H1 (cell line): Measurements from ENCODE around the gene LGR4. TPM values are rescaled to one million over a fixed set of nuclear protein-coding genes. Genes with fewer than 3 reads are reported as not detected.

Experiments
- CTCF ChIA-PET: fragments of 300-600 bp; sonication (Branson Sonifier 250); formaldehyde crosslinking; loops from one replicate; lab custom pipeline; 2021; ENCODE audit not compliant: partially characterized antibody; lab: Charles Lee
- POLR2A ChIA-PET: fragments of 300-600 bp; sonication (Branson Sonifier 250); formaldehyde crosslinking; loops from one replicate; lab custom pipeline; 2021; ENCODE audit warnings: inconsistent platforms; ENCODE audit not compliant: partially characterized antibody; lab: Charles Lee
- DNase-seq, 2 experiments: peaks; one replicate each; pipeline versions ENCODE4 v3.0.0 to v3.0.0-alpha.2; 2010 to 2022; ENCODE audit warnings: low spot score in 2 of 2, low read depth in 1 of 2, mixed read lengths in 1 of 2
- FAIRE-seq: peaks from 2 replicates; lab custom pipeline; 2011; peaks lifted over from hg19 to GRCh38; lab: Jason Lieb, UNC
- H2AFZ ChIP-seq: 2 replicates; pipeline ENCODE4 v1.8.1; 2012; ENCODE audit warnings: low read length, inconsistent platforms
- H2AK5ac ChIP-seq: 2 replicates; pipeline ENCODE4 v1.6.1; 2013; ENCODE audit warnings: low read depth, low read length
- H2BK120ac ChIP-seq: replicated peaks from 2 replicates; pipeline ENCODE3; 2013; ENCODE audit warnings: low read depth, low read length, inconsistent platforms
- H2BK12ac ChIP-seq: 2 replicates; pipeline ENCODE4 v1.6.1; 2013; ENCODE audit warnings: low read depth, low read length
- H2BK15ac ChIP-seq: 2 replicates; pipeline ENCODE4 v1.6.1; 2013; ENCODE audit warnings: low read length
- H2BK20ac ChIP-seq: 2 replicates; pipeline ENCODE4 v1.6.1; 2013; ENCODE audit warnings: low read length
- H2BK5ac ChIP-seq: 2 replicates; pipeline ENCODE4 v1.6.1; 2013; ENCODE audit warnings: low read depth, low read length
- H3K14ac ChIP-seq: 2 replicates; pipeline ENCODE4 v1.6.1; 2013; ENCODE audit warnings: inconsistent platforms; ENCODE audit not compliant: insufficient read length
- H3K18ac ChIP-seq: 2 replicates; pipeline ENCODE4 v1.6.1; 2013; ENCODE audit warnings: low read length; ENCODE audit errors: extremely low read depth
- H3K23ac ChIP-seq: 2 replicates; pipeline ENCODE4 v1.6.1; 2013; ENCODE audit warnings: inconsistent platforms; ENCODE audit not compliant: insufficient read length
- H3K23me2 ChIP-seq: 2 replicates; pipeline ENCODE4 v1.6.1; 2013; ENCODE audit warnings: low read depth, low read length
- H3K27ac ChIP-seq: 2 replicates; pipeline ENCODE4 v1.6.1; 2011; ENCODE audit warnings: low read depth, low read length, inconsistent platforms
- H3K27me3 ChIP-seq, 4 experiments: replicated peaks in 1 of 4; 1 replicate in 1 of 4; 2 replicates in 3 of 4; pipeline versions ENCODE4 v1.6.1 to v1.8.1; 2011 to 2013; ENCODE audit warnings: low read length in 3 of 4, mild to moderate bottlenecking in 3 of 4, inconsistent platforms in 2 of 4, mixed read lengths in 2 of 4, moderate library complexity in 1 of 4; ENCODE audit not compliant: control insufficient read depth in 3 of 4, insufficient read depth in 3 of 4; ENCODE audit errors: extremely low read depth in 1 of 4
- H3K36me3 ChIP-seq, 4 experiments: 2 replicates each; pipeline versions ENCODE4 v1.6.1 to v1.8.1; 2011 to 2013; ENCODE audit warnings: mild to moderate bottlenecking in 4 of 4, low read length in 3 of 4, moderate library complexity in 2 of 4, control low read depth in 1 of 4, inconsistent platforms in 1 of 4; ENCODE audit not compliant: insufficient read depth in 4 of 4, control insufficient read depth in 2 of 4
- H3K4ac ChIP-seq: replicated peaks from 2 replicates; pipeline ENCODE3; 2013; ENCODE audit warnings: low read length, low read depth, mixed read lengths, inconsistent platforms; ENCODE audit not compliant: insufficient read length
- H3K4me1 ChIP-seq, 4 experiments: replicated peaks in 1 of 4; 1 replicate in 1 of 4; 2 replicates in 3 of 4; pipeline versions ENCODE4 v1.6.1 to v1.8.1; 2011 to 2013; ENCODE audit warnings: low read length in 3 of 4, inconsistent platforms in 2 of 4, mixed read lengths in 1 of 4; ENCODE audit not compliant: insufficient read depth in 4 of 4, control insufficient read depth in 3 of 4
- H3K4me2 ChIP-seq, 2 experiments: 2 replicates each; pipeline versions ENCODE4 v1.6.1 to v1.8.1; 2011 to 2013; ENCODE audit warnings: low read depth in 2 of 2, low read length in 2 of 2, control low read depth in 1 of 2, inconsistent platforms in 1 of 2, mild to moderate bottlenecking in 1 of 2; ENCODE audit not compliant: insufficient read depth in 1 of 2
- H3K4me3 ChIP-seq, 4 experiments: fragments of 200-600, 300-600 bp in 1 of 4; sonication (generic), shearing (Covaris generic), sonication (Bioruptor Twin) in 1 of 4; 2 replicates each; pipeline versions ENCODE4 v1.5.1 to v1.8.1; 2011 to 2016; ENCODE audit warnings: low read length in 4 of 4, low read depth in 3 of 4, control low read depth in 2 of 4, inconsistent platforms in 2 of 4, mild to moderate bottlenecking in 2 of 4, mixed read lengths in 1 of 4, moderate library complexity in 1 of 4; ENCODE audit not compliant: insufficient read depth in 2 of 4; ENCODE audit errors: extremely low read depth in 1 of 4
- H3K56ac ChIP-seq: replicated peaks from 2 replicates; pipeline ENCODE3; 2013; ENCODE audit warnings: low read depth, mild to moderate bottlenecking, mixed read lengths, low read length, inconsistent platforms; ENCODE audit not compliant: insufficient read length
- H3K79me1 ChIP-seq: 2 replicates; pipeline ENCODE4 v1.6.1; 2013; ENCODE audit warnings: low read depth, low read length, control low read depth
- H3K79me2 ChIP-seq, 2 experiments: 2 replicates each; pipeline versions ENCODE4 v1.6.1 to v1.8.1; 2012 to 2013; ENCODE audit warnings: low read length in 2 of 2, mild to moderate bottlenecking in 2 of 2, inconsistent platforms in 1 of 2; ENCODE audit not compliant: insufficient read depth in 2 of 2, control insufficient read depth in 1 of 2
- H3K9ac ChIP-seq, 4 experiments: replicated peaks in 1 of 4; 1 replicate in 1 of 4; 2 replicates in 3 of 4; pipeline versions ENCODE4 v1.6.1 to v1.8.1; 2011 to 2013; ENCODE audit warnings: low read depth in 3 of 4, low read length in 3 of 4, control low read depth in 2 of 4, mild to moderate bottlenecking in 2 of 4, moderate library complexity in 2 of 4, inconsistent platforms in 1 of 4; ENCODE audit errors: extremely low read depth in 1 of 4
- H3K9me3 ChIP-seq, 2 experiments: 2 replicates each; pipeline versions ENCODE4 v1.6.1 to v1.8.1; 2012 to 2013; ENCODE audit warnings: mild to moderate bottlenecking in 2 of 2, moderate library complexity in 2 of 2, control low read depth in 1 of 2, inconsistent platforms in 1 of 2, low read depth in 1 of 2, low read length in 1 of 2, mixed read lengths in 1 of 2; ENCODE audit not compliant: insufficient read depth in 2 of 2
- H4K20me1 ChIP-seq, 2 experiments: replicated peaks in 1 of 2; 2 replicates each; pipeline versions ENCODE3 to v1.8.1; 2011 to 2013; ENCODE audit warnings: inconsistent platforms in 2 of 2, low read length in 2 of 2, mild to moderate bottlenecking in 1 of 2; ENCODE audit not compliant: insufficient read depth in 2 of 2, control insufficient read depth in 1 of 2
- H4K5ac ChIP-seq: 2 replicates; pipeline ENCODE4 v1.6.1; 2013; ENCODE audit warnings: low read length, low read depth, mixed read lengths, inconsistent platforms; ENCODE audit not compliant: insufficient read length
- H4K8ac ChIP-seq: 2 replicates; pipeline ENCODE4 v1.8.0; 2013; ENCODE audit warnings: mild to moderate bottlenecking, moderate library complexity, low read length, inconsistent platforms; ENCODE audit not compliant: insufficient read depth; ENCODE audit errors: extremely low read depth
- H4K91ac ChIP-seq: replicated peaks from 2 replicates; pipeline ENCODE3; 2013; ENCODE audit warnings: low read length, mixed read lengths, inconsistent platforms; ENCODE audit not compliant: insufficient read length
- BRCA1 ChIP-seq: IDR thresholded peaks from 2 replicates; pipeline ENCODE4 v1.6.1; 2012; ENCODE audit warnings: low read depth, low read length, improper control_type of control experiment
- CBX8 ChIP-seq: fragments of 300-800, 300-1000 bp; sonication (generic); IDR thresholded peaks from 2 replicates; pipeline ENCODE4 v1.7.1; 2016; ENCODE audit warnings: low read depth, low read length, borderline replicate concordance
- CTBP2 ChIP-seq: IDR thresholded peaks from 2 replicates; pipeline ENCODE4 v1.7.0; 2011; ENCODE audit warnings: borderline replicate concordance, mild to moderate bottlenecking, moderate library complexity, mixed read lengths, low read length; ENCODE audit not compliant: insufficient read depth, insufficient read length
- EGR1 ChIP-seq: IDR thresholded peaks from 2 replicates; pipeline ENCODE4 v1.6.1; 2011; ENCODE audit warnings: low read depth, low read length, borderline replicate concordance
- MAFK ChIP-seq: IDR thresholded peaks from 2 replicates; pipeline ENCODE4 v1.6.1; 2012; ENCODE audit warnings: low read depth, mild to moderate bottlenecking, improper control_type of control experiment, low read length
- RAD21 ChIP-seq, 2 experiments: IDR thresholded peaks in 1 of 2; conservative IDR thresholded peaks in 1 of 2; 2 replicates each; pipeline ENCODE4 v1.6.1; 2011; ENCODE audit warnings: low read depth in 2 of 2, low read length in 2 of 2, improper control_type of control experiment in 1 of 2, inconsistent platforms in 1 of 2, mild to moderate bottlenecking in 1 of 2, moderate library complexity in 1 of 2
- RFX5 ChIP-seq: IDR thresholded peaks from 2 replicates; pipeline ENCODE4 v1.6.1; 2011; ENCODE audit warnings: low read depth, low read length, improper control_type of control experiment, borderline replicate concordance
- SP1 ChIP-seq: IDR thresholded peaks from 2 replicates; pipeline ENCODE4 v1.6.1; 2011; ENCODE audit warnings: low read depth, low read length
- SRF ChIP-seq: IDR thresholded peaks from 2 replicates; pipeline ENCODE4 v1.6.1; 2011; ENCODE audit warnings: mild to moderate bottlenecking, low read depth, low read length, moderate library complexity
- TEAD4 ChIP-seq: IDR thresholded peaks from 2 replicates; pipeline ENCODE4 v1.6.1; 2012; ENCODE audit warnings: low read depth, low read length, inconsistent platforms, mixed read lengths
- ZNF274 ChIP-seq: IDR thresholded peaks from 2 replicates; pipeline ENCODE4 v1.7.0; 2012; ENCODE audit warnings: low read length, borderline replicate concordance; ENCODE audit errors: extremely low read depth
- WGBS, 2 experiments: shearing (Covaris generic) in 1 of 2; methylation state at CpG; one replicate each; pipeline versions ENCODE4 v1.1.6 to v1.1.7; 2013 to 2015; ENCODE audit warnings: low lambda C conversion rate in 2 of 2, mixed read lengths in 2 of 2, inconsistent platforms in 1 of 2, low coverage in 1 of 2, missing lambda C conversion rate in 1 of 2; ENCODE audit not compliant: insufficient replicate concordance in 2 of 2, insufficient coverage in 1 of 2, insufficient read length in 1 of 2; ENCODE audit errors: extremely low coverage in 1 of 2, missing lambda C conversion rate in 1 of 2; 5-methylcytosine and 5-hydroxymethylcytosine counted together
- polyA plus RNA-seq, 7 experiments: library from polyadenylated mRNA; depleted of rRNA in 3 of 7; stranded (reverse) in 5 of 7; unstranded in 2 of 7; fragments of >200 nt in 5 of 7; fragments of 200-250 nt in 2 of 7; gene quantifications; 1 replicate in 5 of 7; 2 replicates in 1 of 7; 4 replicates in 1 of 7; pipeline versions ENCODE4 v1.2.1 to v1.2.3, GENCODE V29; 2011 to 2013; ENCODE audit warnings: missing spikeins in 2 of 7, mixed read lengths in 2 of 7
- total RNA-seq: library from RNA; stranded (reverse); fragmentation: NEBNext Ultra II Directional; extraction: Animal tissue kit (Norgen Biotek cat#: 25700); gene quantifications from 2 replicates; pipeline ENCODE4 v1.2.1, GENCODE V29; 2021

Gene LGR4
- total and polyA plus RNA-seq, 2 of the 8 experiments (the other 6 are each of a cell fraction or from before 2014, with no cell fraction given) = 26.6 to 61.7 TPM

DNA sequence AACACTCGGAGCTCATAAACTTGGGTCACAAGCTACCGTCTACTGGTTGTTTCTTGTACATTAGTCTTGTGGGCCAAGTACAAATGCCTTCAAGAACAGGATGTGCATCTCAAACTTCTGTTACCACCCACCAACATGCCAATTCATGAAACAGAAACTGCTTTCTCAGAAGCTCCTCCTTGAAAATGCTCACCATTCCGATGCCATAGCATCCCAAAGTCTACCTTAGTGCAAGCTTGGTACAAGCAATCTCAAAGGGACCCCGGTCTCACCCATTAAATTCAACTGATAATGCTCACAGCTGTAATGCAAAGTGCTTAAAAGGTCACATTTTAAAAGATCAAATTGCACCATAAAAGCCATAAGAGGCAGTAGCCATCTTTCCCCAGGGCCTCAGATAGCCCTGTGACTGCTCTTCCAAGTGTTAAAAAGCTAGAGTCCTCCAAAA, 77.8 kb downstream of the LGR4 start:
- ChIA-PET POLR2A (interaction anchor here (1.0 to 3.3 kb wide), 7 partner anchors 8 to 78 kb away, joined by 3 to 15 read pairs (median 3); partner anchors contain the start of genes CCDC34 and LGR4), CTCF (interaction anchor here (0.8 to 3.4 kb wide), 5 partner anchors 13 to 91 kb away, joined by 3 to 30 read pairs (median 3); no protein-coding TSS in a partner anchor)
- Histone ChIP-seq H2AK5ac (no peak overlapping the region), H4K8ac (no peak overlapping the region), H3K4me1 (peaks cover 4 to 22% (median 19%) of the 10 kb centered on the region in 4 experiments; a peak in 6 of 7 replicates), H3K4ac (no peak overlapping the region), H2BK120ac (no peak overlapping the region), H3K9ac (no peak overlapping the region), H3K9me3 (no peaks in the 10 kb centered on the region), H3K4me3 (no peak overlapping the region), H3K18ac (no peak overlapping the region), H2BK15ac (no peak overlapping the region), H3K36me3 (peaks cover 0 to 26% (median 0%) of the 10 kb centered on the region in 4 experiments; a peak in 2 of 8 replicates), H3K79me2 (peaks cover 3 to 48% of the 10 kb centered on the region in 2 experiments; a peak in 3 of 4 replicates), H2BK20ac (no peak overlapping the region), H3K23ac (no peak overlapping the region), H4K91ac (no peak overlapping the region), H3K27me3 (no peaks in the 10 kb centered on the region), H3K79me1 (peaks cover 8% of the 10 kb centered on the region; the same call in 1 of the 2 replicates), H4K5ac (no peak overlapping the region), H3K56ac (no peak overlapping the region), H3K14ac (no peak overlapping the region), H3K4me2 (no peak overlapping the region), H2BK5ac (no peak overlapping the region), H3K23me2 (no peaks in the 10 kb centered on the region), H3K27ac (no peak overlapping the region), H4K20me1 (peaks cover 10 to 19% of the 10 kb centered on the region in 2 experiments), H2AFZ (no peak overlapping the region), H2BK12ac (no peak overlapping the region)
- FAIRE-seq = no peak
- no peak for DNase-seq
- TF ChIP-seq TEAD4 (no peak), EGR1 (no peak), CBX8 (no peak), CTBP2 (no peak), SP1 (no peak), RFX5 (no peak), SRF (no peak), RAD21 (IDR thresholded peaks at IDR 0.05 in 1 of 2, conservative IDR thresholded peaks at IDR 0.05 in 1 of 2; ENCODE audit: low read depth in 2 of 2, low read length in 2 of 2) (no peak), BRCA1 (no peak), MAFK (no peak), ZNF274 (no peak)
- WGBS, 2 experiments = 88% methylated on average over 4 of the region's 4 CpGs; no CpG with 5 or more reads in 1 of the 2 experiments
